ENCODE measurements around the gene CTPS2.

Gene CTPS2

DNA sequence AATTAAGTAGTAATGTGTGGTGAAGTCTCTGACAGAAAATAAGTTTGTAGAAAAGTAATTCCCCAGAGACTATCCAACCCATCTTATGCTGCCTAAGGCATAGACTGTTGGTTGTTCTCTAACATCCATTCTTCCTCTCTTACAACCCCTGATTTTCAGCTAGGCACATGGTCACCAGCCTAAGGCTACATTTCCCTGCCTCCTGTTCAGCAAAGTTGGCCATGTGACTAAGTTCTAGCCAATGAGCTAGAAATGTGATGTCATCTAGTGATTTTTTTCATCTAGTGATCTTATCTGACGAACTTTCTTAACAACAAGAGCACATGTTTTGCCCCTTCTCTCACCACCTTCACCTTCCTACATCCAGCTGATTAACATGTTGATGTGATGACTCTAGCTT is 164.8 kb downstream of the CTPS2 start:
- DNase-seq, result no peak

DNA sequence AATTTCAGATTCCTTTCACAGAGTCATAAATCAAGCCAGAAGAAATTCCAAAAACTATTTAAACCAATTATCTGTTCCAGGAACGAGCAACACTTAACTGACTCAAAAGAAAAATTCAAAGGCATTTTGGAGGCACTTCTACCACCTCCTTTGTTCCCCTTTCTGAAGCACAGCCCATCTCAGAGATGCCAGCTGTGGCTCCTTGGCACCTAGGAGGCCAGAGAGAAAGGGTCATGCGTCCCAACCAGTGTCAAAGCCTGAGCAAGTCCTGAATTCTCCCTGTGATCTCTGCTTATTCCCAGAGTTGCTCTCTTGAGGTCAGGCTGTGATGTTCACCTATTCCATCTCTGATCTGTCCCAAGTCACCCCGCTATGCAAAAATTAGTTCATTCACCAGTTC is 167.5 kb downstream of the CTPS2 start:
- DNase-seq, result no peak

All from effector CD8-positive, alpha-beta T cell (primary cell).